PC-9 (cell line): ENCODE measurements around the gene GCNA.

Experiments used
- CTCF ChIP-seq: fragments of 200-600 bp; sonication (generic); conservative IDR thresholded peaks from 2 replicates; pipeline ENCODE4 v1.6.1; 2017; ENCODE audit warnings: mixed run types, antibody characterized with exemption, mild to moderate bottlenecking, moderate library complexity
- EZH2 ChIP-seq: fragments of 200-600 bp; sonication (generic); IDR thresholded peaks from 2 replicates; pipeline ENCODE4 v1.8.0; 2017; ENCODE audit warnings: antibody characterized with exemption, low read depth

- no peak for TF ChIP-seq CTCF
- TF ChIP-seq EZH2, result no peak
Measured at GRCh38 chrX:71578253-71579135, at the start of gene GCNA.
